ENCODE measurements around the gene TPRG1. TPM values are rescaled to one million over a fixed set of nuclear protein-coding genes. Genes with fewer than 3 reads are reported as not detected.

Gene TPRG1
- total RNA-seq, 2 donors from 2014 or later: 24.4 to 25.3 TPM

GRCh38 chr3:189172668-189173419 is 1.1 kb downstream of the TPRG1 start:
- H3K4me3 Mint-ChIP-seq: peak overlapping the region in 1 of 2 donors; percentile 12
- no peak for DNase-seq
- ATAC-seq (replicated peaks in 1 of 2): peak; percentile 68 to 80
- no peaks in the 10 kb centered on the region for H3K36me3 Mint-ChIP-seq (ENCODE audit: insufficient read depth in 2 of 2)
- no peaks in the 10 kb centered on the region for H3K9me3 Mint-ChIP-seq
- peak overlapping the region; percentile 30 for H3K27ac Mint-ChIP-seq
- H3K4me1 Mint-ChIP-seq (ENCODE audit: low read depth): peaks cover 18% of the 10 kb centered on the region
- H3K27me3 Mint-ChIP-seq (ENCODE audit: low read depth): no peaks in the 10 kb centered on the region

GRCh38 chr3:189184566-189184965 is 12.8 kb downstream of the TPRG1 start:
- peaks cover 10 to 14% of the 10 kb centered on the region in 2 donors for H3K9me3 Mint-ChIP-seq
- H3K4me1 Mint-ChIP-seq (ENCODE audit: low read depth): no peaks in the 10 kb centered on the region
- H3K36me3 Mint-ChIP-seq (ENCODE audit: insufficient read depth in 2 of 2): peaks cover 9 to 11% of the 10 kb centered on the region in 2 donors
- H3K27me3 Mint-ChIP-seq (ENCODE audit: low read depth): no peaks in the 10 kb centered on the region
- H3K4me3 Mint-ChIP-seq: no peak overlapping the region
- DNase-seq (no peak), ATAC-seq (replicated peaks in 1 of 2) (no peak)
- no peak overlapping the region for H3K27ac Mint-ChIP-seq

GRCh38 chr3:189186101-189186500 is 14.3 kb downstream of the TPRG1 start:
- Mint-ChIP-seq H3K4me1 (ENCODE audit: low read depth) (no peaks in the 10 kb centered on the region), H3K27ac (no peak overlapping the region), H3K36me3 (ENCODE audit: insufficient read depth in 2 of 2) (peaks cover 7 to 8% of the 10 kb centered on the region in 2 donors), H3K4me3 (no peak overlapping the region), H3K9me3 (peaks cover 8 to 12% of the 10 kb centered on the region in 2 donors), H3K27me3 (ENCODE audit: low read depth) (no peaks in the 10 kb centered on the region)
- ATAC-seq (replicated peaks in 1 of 2) (no peak), DNase-seq (no peak)

- peaks cover 3 to 11% of the 10 kb centered on the region in 2 donors for H3K36me3 Mint-ChIP-seq (ENCODE audit: insufficient read depth in 2 of 2)
- H3K27ac Mint-ChIP-seq: no peak overlapping the region
- peaks cover 9 to 11% of the 10 kb centered on the region in 2 donors for H3K9me3 Mint-ChIP-seq
- ATAC-seq (replicated peaks in 1 of 2) (no peak), DNase-seq (no peak)
- no peaks in the 10 kb centered on the region for H3K4me1 Mint-ChIP-seq (ENCODE audit: low read depth)
- no peak overlapping the region for H3K4me3 Mint-ChIP-seq
- H3K27me3 Mint-ChIP-seq (ENCODE audit: low read depth): peaks cover 8% of the 10 kb centered on the region
Measured at GRCh38 chr3:189188466-189188865, 16.7 kb downstream of the TPRG1 start.

GRCh38 chr3:189192725-189193124 is 21.0 kb downstream of the TPRG1 start:
- DNase-seq (no peak), ATAC-seq (replicated peaks in 1 of 2) (no peak)
- Mint-ChIP-seq H3K4me1 (ENCODE audit: low read depth) (no peaks in the 10 kb centered on the region), H3K4me3 (no peak overlapping the region), H3K27ac (peak overlapping the region; percentile 7), H3K27me3 (ENCODE audit: low read depth) (peaks cover 13% of the 10 kb centered on the region), H3K9me3 (peaks cover 21 to 22% of the 10 kb centered on the region in 2 donors), H3K36me3 (ENCODE audit: insufficient read depth in 2 of 2) (peaks cover 17 to 19% of the 10 kb centered on the region in 2 donors)

- H3K9me3 Mint-ChIP-seq: peaks cover 23 to 25% of the 10 kb centered on the region in 2 donors
Measured at GRCh38 chr3:189195302-189195701, 23.5 kb downstream of the TPRG1 start.

GRCh38 chr3:189202106-189202505 is 30.3 kb downstream of the TPRG1 start:
- Mint-ChIP-seq H3K27me3 (ENCODE audit: low read depth) (peaks cover 13% of the 10 kb centered on the region), H3K36me3 (ENCODE audit: insufficient read depth in 2 of 2) (peaks cover 0 to 3% of the 10 kb centered on the region in 2 donors), H3K4me1 (ENCODE audit: low read depth) (no peaks in the 10 kb centered on the region), H3K9me3 (peaks cover 2 to 5% of the 10 kb centered on the region in 2 donors), H3K4me3 (no peak overlapping the region), H3K27ac (no peak overlapping the region)
- ATAC-seq (replicated peaks in 1 of 2): no peak
- no peak for DNase-seq

More at GRCh38 chr3:189195302-189195701, 23.5 kb downstream of the TPRG1 start:
- Mint-ChIP-seq H3K27me3 (ENCODE audit: low read depth) (peaks cover 22% of the 10 kb centered on the region), H3K36me3 (ENCODE audit: insufficient read depth in 2 of 2) (peaks cover 17 to 19% of the 10 kb centered on the region in 2 donors), H3K27ac (no peak overlapping the region), H3K4me1 (ENCODE audit: low read depth) (no peaks in the 10 kb centered on the region), H3K4me3 (no peak overlapping the region)
- no peak for DNase-seq
- ATAC-seq (replicated peaks in 1 of 2): no peak

GRCh38 chr3:189202583-189202982 is 30.8 kb downstream of the TPRG1 start:
- H3K36me3 Mint-ChIP-seq (ENCODE audit: insufficient read depth in 2 of 2): no peaks in the 10 kb centered on the region
- ATAC-seq (replicated peaks in 1 of 2) (no peak), DNase-seq (no peak)
- peaks cover 11% of the 10 kb centered on the region for H3K27me3 Mint-ChIP-seq (ENCODE audit: low read depth)
- H3K27ac Mint-ChIP-seq: no peak overlapping the region
- no peaks in the 10 kb centered on the region for H3K4me1 Mint-ChIP-seq (ENCODE audit: low read depth)
- no peak overlapping the region for H3K4me3 Mint-ChIP-seq
- H3K9me3 Mint-ChIP-seq: peaks cover 2 to 3% of the 10 kb centered on the region in 2 donors

- no peak overlapping the region for H3K27ac Mint-ChIP-seq
- no peak for ATAC-seq (replicated peaks in 1 of 2)
- H3K4me1 Mint-ChIP-seq (ENCODE audit: low read depth): no peaks in the 10 kb centered on the region
- no peaks in the 10 kb centered on the region for H3K9me3 Mint-ChIP-seq
- H3K4me3 Mint-ChIP-seq: no peak overlapping the region
- H3K36me3 Mint-ChIP-seq (ENCODE audit: insufficient read depth in 2 of 2): no peaks in the 10 kb centered on the region
- DNase-seq: no peak
- peaks cover 16% of the 10 kb centered on the region for H3K27me3 Mint-ChIP-seq (ENCODE audit: low read depth)
Measured at GRCh38 chr3:189204167-189204866, 32.5 kb downstream of the TPRG1 start.

GRCh38 chr3:189204937-189205336 is 33.2 kb downstream of the TPRG1 start:
- ATAC-seq (replicated peaks in 1 of 2): no peak
- H3K4me1 Mint-ChIP-seq (ENCODE audit: low read depth): no peaks in the 10 kb centered on the region
- H3K4me3 Mint-ChIP-seq: no peak overlapping the region
- H3K27ac Mint-ChIP-seq: no peak overlapping the region
- no peaks in the 10 kb centered on the region for H3K36me3 Mint-ChIP-seq (ENCODE audit: insufficient read depth in 2 of 2)
- no peak for DNase-seq
- H3K27me3 Mint-ChIP-seq (ENCODE audit: low read depth): peaks cover 16% of the 10 kb centered on the region
- H3K9me3 Mint-ChIP-seq: no peaks in the 10 kb centered on the region

GRCh38 chr3:189210251-189210770 is 38.5 kb downstream of the TPRG1 start:
- ATAC-seq (replicated peaks in 1 of 2): no peak
- no peak overlapping the region for H3K27ac Mint-ChIP-seq
- H3K4me1 Mint-ChIP-seq (ENCODE audit: low read depth): peaks cover 5% of the 10 kb centered on the region
- no peaks in the 10 kb centered on the region for H3K36me3 Mint-ChIP-seq (ENCODE audit: insufficient read depth in 2 of 2)
- no peaks in the 10 kb centered on the region for H3K9me3 Mint-ChIP-seq
- H3K4me3 Mint-ChIP-seq: no peak overlapping the region
- H3K27me3 Mint-ChIP-seq (ENCODE audit: low read depth): peaks cover 16% of the 10 kb centered on the region
- DNase-seq: no peak

GRCh38 chr3:189212681-189213080 is 40.9 kb downstream of the TPRG1 start:
- H3K4me1 Mint-ChIP-seq (ENCODE audit: low read depth): peaks cover 5% of the 10 kb centered on the region
- no peaks in the 10 kb centered on the region for H3K9me3 Mint-ChIP-seq
- ATAC-seq (replicated peaks in 1 of 2): no peak
- no peak overlapping the region for H3K4me3 Mint-ChIP-seq
- H3K27me3 Mint-ChIP-seq (ENCODE audit: low read depth): peaks cover 14% of the 10 kb centered on the region
- no peak for DNase-seq
- H3K27ac Mint-ChIP-seq: no peak overlapping the region
- no peaks in the 10 kb centered on the region for H3K36me3 Mint-ChIP-seq (ENCODE audit: insufficient read depth in 2 of 2)

- H3K4me1 Mint-ChIP-seq (ENCODE audit: low read depth): peaks cover 5% of the 10 kb centered on the region
- H3K4me3 Mint-ChIP-seq: no peak overlapping the region
- no peaks in the 10 kb centered on the region for H3K36me3 Mint-ChIP-seq (ENCODE audit: insufficient read depth in 2 of 2)
- ATAC-seq (replicated peaks in 1 of 2) (no peak), DNase-seq (no peak)
- H3K27ac Mint-ChIP-seq: no peak overlapping the region
- no peaks in the 10 kb centered on the region for H3K27me3 Mint-ChIP-seq (ENCODE audit: low read depth)
- no peaks in the 10 kb centered on the region for H3K9me3 Mint-ChIP-seq
Measured at GRCh38 chr3:189214651-189215050, 42.9 kb downstream of the TPRG1 start.

Measured in activated T-cell treated with anti-CD3 and anti-CD28 coated beads, Interleukin-2, amount 50 U/mL, for 72 hours (primary cell).